Nephron (organoid): ENCODE measurements around the gene ABHD12B.
A peak's percentile ranks its signal among the peaks of the same experiment; 100 is the strongest.

ENCODE experiments used
- H3K27ac Mint-ChIP-seq, 3 experiments: 2 replicates each; pipeline ENCODE4 v1.8.0; 2020; ENCODE audit warnings: mixed read lengths in 3 of 3, mild to moderate bottlenecking in 2 of 3, moderate library complexity in 1 of 3
- H3K27me3 Mint-ChIP-seq: 2 replicates; pipeline ENCODE4 v1.8.0; 2021; ENCODE audit warnings: low read depth, mild to moderate bottlenecking, moderate library complexity, mixed read lengths
- H3K36me3 Mint-ChIP-seq: 2 replicates; pipeline ENCODE4 v1.8.0; 2020; ENCODE audit warnings: low read depth, mixed read lengths
- H3K4me1 Mint-ChIP-seq: 2 replicates; pipeline ENCODE4 v1.8.0; 2020; ENCODE audit warnings: mixed read lengths
- H3K4me3 Mint-ChIP-seq, 3 experiments: 2 replicates each; pipeline ENCODE4 v1.8.0; 2020; ENCODE audit warnings: mild to moderate bottlenecking in 3 of 3, mixed read lengths in 3 of 3, moderate library complexity in 2 of 3
- H3K9me3 Mint-ChIP-seq: 2 replicates; pipeline ENCODE4 v1.8.0; 2020; ENCODE audit warnings: mixed read lengths
- CTCF ChIP-seq, 3 experiments: fragments of 200-600 bp; sonication (generic); IDR thresholded peaks; one replicate each; pipeline ENCODE4 v1.5.0; 2021; ENCODE audit warnings: antibody characterized with exemption in 3 of 3; ENCODE audit not compliant: unreplicated experiment in 3 of 3

Gene ABHD12B

GRCh38 chr14:50946234-50946935 is 74.5 kb downstream of the ABHD12B start:
- Mint-ChIP-seq H3K9me3 (peaks cover 3% of the 10 kb centered on the region), H3K36me3 (peaks cover 3% of the 10 kb centered on the region), H3K27ac (peak overlapping the region in 2 of 3 experiments; percentile 44 to 73), H3K4me1 (peaks cover 16% of the 10 kb centered on the region), H3K4me3 (peak overlapping the region; percentile 21 to 45 (median 30)), H3K27me3 (peaks cover 7% of the 10 kb centered on the region)
- TF ChIP-seq CTCF (IDR thresholded peaks at IDR 0.05; ENCODE audit: unreplicated experiment in 3 of 3): no peak

GRCh38 chr14:50947446-50947845 is 75.6 kb downstream of the ABHD12B start:
- peaks cover 7% of the 10 kb centered on the region for H3K27me3 Mint-ChIP-seq
- peaks cover 16% of the 10 kb centered on the region for H3K4me1 Mint-ChIP-seq
- H3K9me3 Mint-ChIP-seq: peaks cover 3% of the 10 kb centered on the region
- H3K27ac Mint-ChIP-seq: peak overlapping the region; percentile 28 to 89 (median 77)
- peaks cover 3% of the 10 kb centered on the region for H3K36me3 Mint-ChIP-seq
- no peak for TF ChIP-seq CTCF (IDR thresholded peaks at IDR 0.05; ENCODE audit: unreplicated experiment in 3 of 3)
- H3K4me3 Mint-ChIP-seq: no peak overlapping the region

GRCh38 chr14:50948205-50948604 is 76.4 kb downstream of the ABHD12B start:
- Mint-ChIP-seq H3K4me3 (no peak overlapping the region), H3K36me3 (peaks cover under 1% of the 10 kb centered on the region), H3K9me3 (peaks cover 3% of the 10 kb centered on the region), H3K4me1 (peaks cover 13% of the 10 kb centered on the region), H3K27ac (peak overlapping the region in 1 of 3 experiments; percentile 28), H3K27me3 (peaks cover 7% of the 10 kb centered on the region)
- no peak for TF ChIP-seq CTCF (IDR thresholded peaks at IDR 0.05; ENCODE audit: unreplicated experiment in 3 of 3)

- no peaks in the 10 kb centered on the region for H3K36me3 Mint-ChIP-seq
- no peak for TF ChIP-seq CTCF (IDR thresholded peaks at IDR 0.05; ENCODE audit: unreplicated experiment in 3 of 3)
- peaks cover 9% of the 10 kb centered on the region for H3K4me1 Mint-ChIP-seq
Measured at GRCh38 chr14:50951032-50951431, 79.2 kb downstream of the ABHD12B start.

GRCh38 chr14:50953502-50953901 is 81.6 kb downstream of the ABHD12B start:
- Mint-ChIP-seq H3K27ac (no peak overlapping the region), H3K4me1 (peaks cover 5% of the 10 kb centered on the region), H3K9me3 (no peaks in the 10 kb centered on the region)

More at GRCh38 chr14:50951032-50951431, 79.2 kb downstream of the ABHD12B start:
- H3K27ac Mint-ChIP-seq: no peak overlapping the region
- peaks cover 3% of the 10 kb centered on the region for H3K9me3 Mint-ChIP-seq
- no peak overlapping the region for H3K4me3 Mint-ChIP-seq
- no peaks in the 10 kb centered on the region for H3K27me3 Mint-ChIP-seq

More at GRCh38 chr14:50953502-50953901, 81.6 kb downstream of the ABHD12B start:
- Mint-ChIP-seq H3K4me3 (no peak overlapping the region), H3K27me3 (no peaks in the 10 kb centered on the region), H3K36me3 (no peaks in the 10 kb centered on the region)
- TF ChIP-seq CTCF (IDR thresholded peaks at IDR 0.05; ENCODE audit: unreplicated experiment in 3 of 3): no peak
